ENCODE results near the gene MAN2C1. TPM values are rescaled to one million over a fixed set of nuclear protein-coding genes. Genes with fewer than 3 reads are reported as not detected.
"Not testable (repeated sequence)": the region's sequence is repeated elsewhere in the genome, so short reads cannot be mapped to it uniquely, and the experiment has no call there.

The MAN2C1 gene
- 105 TPM for polyA plus RNA-seq (ENCODE audit: insufficient read length)

GRCh38 chr15:75367913-75368688 is at the start of gene MAN2C1:
Gene MAN2C1, minus strand, starts transcription at chr15:75368607. Its CDS starts 24 bp downstream, at chr15:75368583.
- DNase-seq (ENCODE audit: low read depth), result peak; percentile 83

GRCh38 chr15:75416584-75416983 is 48.2 kb upstream of the MAN2C1 start:
- DNase-seq (ENCODE audit: low read depth), result no peak

- no peak for DNase-seq (ENCODE audit: low read depth)
These were observed 41.8 kb upstream of the MAN2C1 start for GRCh38 chr15:75410196-75410595.

GRCh38 chr15:75407083-75407482 is 38.7 kb upstream of the MAN2C1 start:
- DNase-seq (ENCODE audit: low read depth), result no peak

GRCh38 chr15:75403892-75404291 is 35.5 kb upstream of the MAN2C1 start:
- no peak for DNase-seq (ENCODE audit: low read depth)

- DNase-seq (ENCODE audit: low read depth), result no peak
These were observed 29.1 kb upstream of the MAN2C1 start for GRCh38 chr15:75397494-75397893.

GRCh38 chr15:75389791-75390382 is 21.5 kb upstream of the MAN2C1 start:
- no peak for DNase-seq (ENCODE audit: low read depth)

- not testable (repeated sequence) for DNase-seq (ENCODE audit: low read depth)
These were observed 15.6 kb upstream of the MAN2C1 start for GRCh38 chr15:75383986-75384385.

- DNase-seq (ENCODE audit: low read depth), result no peak
These were observed 12.4 kb upstream of the MAN2C1 start for GRCh38 chr15:75380773-75381172.

- DNase-seq (ENCODE audit: low read depth), result no peak
These were observed 3.7 kb upstream of the MAN2C1 start for GRCh38 chr15:75371901-75372688.

- no peak for DNase-seq (ENCODE audit: low read depth)
These were observed 3.1 kb upstream of the MAN2C1 start for GRCh38 chr15:75371486-75371885.

- no peak for DNase-seq (ENCODE audit: low read depth)
These were observed 1.6 kb upstream of the MAN2C1 start for GRCh38 chr15:75369897-75370581.

GRCh38 chr15:75368689-75369239 is 357 bp upstream of the MAN2C1 start:
- no peak for DNase-seq (ENCODE audit: low read depth)

- no peak for DNase-seq (ENCODE audit: low read depth)
These were observed 948 bp downstream of the MAN2C1 start for GRCh38 chr15:75367406-75367912.

- DNase-seq (ENCODE audit: low read depth), result no peak
These were observed 1.4 kb downstream of the MAN2C1 start for GRCh38 chr15:75367006-75367405.

- no peak for DNase-seq (ENCODE audit: low read depth)
These were observed 2.2 kb downstream of the MAN2C1 start for GRCh38 chr15:75366163-75366562.

- no peak for DNase-seq (ENCODE audit: low read depth)
These were observed 3.5 kb downstream of the MAN2C1 start for GRCh38 chr15:75364881-75365280.

GRCh38 chr15:75363786-75364185 is 4.6 kb downstream of the MAN2C1 start:
- no peak for DNase-seq (ENCODE audit: low read depth)

- DNase-seq (ENCODE audit: low read depth), result no peak
These were observed 5.7 kb downstream of the MAN2C1 start for GRCh38 chr15:75362642-75363249.

- DNase-seq (ENCODE audit: low read depth), result no peak
These were observed 6.3 kb downstream of the MAN2C1 start for GRCh38 chr15:75361989-75362641.
